Erythroblast (primary cell): Measurements from ENCODE around the gene GRIK4.

ENCODE experiments used
- GATA1 ChIP-seq: IDR thresholded peaks from 2 replicates; pipeline ENCODE4 v1.6.1; 2011; ENCODE audit warnings: low read depth, mild to moderate bottlenecking, control low read depth, low read length, moderate library complexity
- POLR2A ChIP-seq: IDR thresholded peaks from 2 replicates; pipeline ENCODE4 v1.6.1; 2011; ENCODE audit warnings: mild to moderate bottlenecking, low read length

- no peak for TF ChIP-seq POLR2A
- no peak for TF ChIP-seq GATA1
Observed at GRCh38 chr11:120958185-120958584, 446.6 kb downstream of the GRIK4 start.
